Mesenchymal stem cell (in vitro differentiated cells and primary cell): ENCODE data around the gene PAGE2B.
"Not testable (repeated sequence)": the region's sequence is repeated elsewhere in the genome, so short reads cannot be mapped to it uniquely, and the experiment has no call there.

ENCODE experiments used
- DNase-seq: peaks from one replicate; pipeline ENCODE4 v3.0.0-alpha.2; 2013
- H2AFZ ChIP-seq: one replicate; pipeline ENCODE4 v1.6.1; 2013; ENCODE audit warnings: low read depth, mild to moderate bottlenecking, control low read depth, inconsistent platforms, low read length, moderate library complexity
- H2AK5ac ChIP-seq: 2 replicates; pipeline ENCODE4 v1.6.1; 2013; ENCODE audit warnings: low read length, moderate library complexity, mild to moderate bottlenecking, inconsistent platforms; ENCODE audit not compliant: severe bottlenecking
- H2BK120ac ChIP-seq: one replicate; pipeline ENCODE4 v1.6.1; 2013; ENCODE audit warnings: low read depth, mild to moderate bottlenecking, inconsistent platforms, low read length, moderate library complexity
- H2BK12ac ChIP-seq, 2 experiments: one replicate each; pipeline ENCODE4 v1.6.1; 2013; ENCODE audit warnings: inconsistent platforms in 2 of 2, low read length in 2 of 2, mild to moderate bottlenecking in 2 of 2, moderate library complexity in 2 of 2, control low read depth in 1 of 2
- H2BK15ac ChIP-seq: one replicate; pipeline ENCODE4 v1.6.1; 2013; ENCODE audit warnings: mild to moderate bottlenecking, low read depth, inconsistent platforms; ENCODE audit not compliant: poor library complexity, severe bottlenecking
- H2BK5ac ChIP-seq: 2 replicates; pipeline ENCODE4 v1.6.1; 2013; ENCODE audit warnings: low read depth, mild to moderate bottlenecking, low read length, control low read depth, inconsistent platforms; ENCODE audit not compliant: poor library complexity, severe bottlenecking
- H3K14ac ChIP-seq, 2 experiments: one replicate each; pipeline ENCODE4 v1.6.1; 2013; ENCODE audit warnings: inconsistent platforms in 2 of 2, low read length in 2 of 2, control low read depth in 1 of 2, mild to moderate bottlenecking in 1 of 2, moderate library complexity in 1 of 2
- H3K18ac ChIP-seq, 2 experiments: one replicate each; pipeline ENCODE4 v1.6.1; 2013; ENCODE audit warnings: inconsistent platforms in 2 of 2, low read length in 2 of 2, control low read depth in 1 of 2, low read depth in 1 of 2, mild to moderate bottlenecking in 1 of 2
- H3K23ac ChIP-seq, 2 experiments: one replicate each; pipeline ENCODE4 v1.6.1; 2013; ENCODE audit warnings: inconsistent platforms in 2 of 2, low read length in 2 of 2, mild to moderate bottlenecking in 2 of 2, moderate library complexity in 2 of 2, control low read depth in 1 of 2
- H3K27ac ChIP-seq: 2 replicates; pipeline ENCODE4 v1.5.1; 2013; ENCODE audit warnings: mild to moderate bottlenecking, moderate library complexity, low read length, control low read depth, inconsistent platforms; ENCODE audit not compliant: poor library complexity, severe bottlenecking
- H3K27me3 ChIP-seq, 2 experiments: 2 replicates each; pipeline versions ENCODE4 v1.6.1 to v1.7.0; 2013; ENCODE audit warnings: low read length in 2 of 2, mild to moderate bottlenecking in 2 of 2, moderate library complexity in 2 of 2, control low read depth in 1 of 2, inconsistent platforms in 1 of 2; ENCODE audit not compliant: control insufficient read depth in 1 of 2, insufficient read depth in 1 of 2
- H3K36me3 ChIP-seq, 2 experiments: 2 replicates each; pipeline versions ENCODE4 v1.6.1 to v1.7.0; 2013; ENCODE audit warnings: low read length in 2 of 2, control low read depth in 1 of 2, inconsistent platforms in 1 of 2, low read depth in 1 of 2, mild to moderate bottlenecking in 1 of 2; ENCODE audit not compliant: insufficient read depth in 2 of 2, control insufficient read depth in 1 of 2
- H3K4ac ChIP-seq, 2 experiments: one replicate each; pipeline ENCODE4 v1.6.1; 2013; ENCODE audit warnings: inconsistent platforms in 2 of 2, low read length in 2 of 2, mild to moderate bottlenecking in 2 of 2, moderate library complexity in 2 of 2, control low read depth in 1 of 2, low read depth in 1 of 2
- H3K4me1 ChIP-seq: 2 replicates; pipeline ENCODE4 v1.6.1; 2013; ENCODE audit warnings: low read depth, low read length, control low read depth; ENCODE audit not compliant: control insufficient read depth, insufficient read depth
- H3K4me2 ChIP-seq: 2 replicates; pipeline ENCODE4 v1.6.1; 2013; ENCODE audit warnings: low read length, mild to moderate bottlenecking, inconsistent platforms; ENCODE audit not compliant: poor library complexity, severe bottlenecking
- H3K4me3 ChIP-seq, 2 experiments: 2 replicates each; pipeline versions ENCODE4 v1.5.1 to v1.7.0; 2013; ENCODE audit warnings: low read length in 2 of 2, mild to moderate bottlenecking in 2 of 2, control low read depth in 1 of 2, low read depth in 1 of 2; ENCODE audit not compliant: insufficient read depth in 1 of 2
- H3K79me1 ChIP-seq: replicated peaks from 2 replicates; pipeline ENCODE4 v1.6.1; 2013; ENCODE audit warnings: mild to moderate bottlenecking, control low read depth, low read length, inconsistent platforms; ENCODE audit not compliant: poor library complexity, severe bottlenecking
- H3K9ac ChIP-seq: 2 replicates; pipeline ENCODE4 v1.7.0; 2013; ENCODE audit warnings: mild to moderate bottlenecking, low read length, moderate library complexity
- H3K9me3 ChIP-seq: 2 replicates; pipeline ENCODE4 v1.7.0; 2013; ENCODE audit warnings: mild to moderate bottlenecking, low read length; ENCODE audit not compliant: control insufficient read depth
- H4K8ac ChIP-seq: one replicate; pipeline ENCODE4 v1.6.1; 2013; ENCODE audit warnings: inconsistent platforms, mild to moderate bottlenecking, low read length, moderate library complexity
- H4K91ac ChIP-seq: one replicate; pipeline ENCODE4 v1.6.1; 2013; ENCODE audit warnings: mild to moderate bottlenecking, low read length, inconsistent platforms
- WGBS: methylation state at CpG from one replicate; pipeline ENCODE4 v1.1.7; 2013; ENCODE audit warnings: mixed read lengths; 5-methylcytosine and 5-hydroxymethylcytosine counted together

PAGE2B gene

DNA sequence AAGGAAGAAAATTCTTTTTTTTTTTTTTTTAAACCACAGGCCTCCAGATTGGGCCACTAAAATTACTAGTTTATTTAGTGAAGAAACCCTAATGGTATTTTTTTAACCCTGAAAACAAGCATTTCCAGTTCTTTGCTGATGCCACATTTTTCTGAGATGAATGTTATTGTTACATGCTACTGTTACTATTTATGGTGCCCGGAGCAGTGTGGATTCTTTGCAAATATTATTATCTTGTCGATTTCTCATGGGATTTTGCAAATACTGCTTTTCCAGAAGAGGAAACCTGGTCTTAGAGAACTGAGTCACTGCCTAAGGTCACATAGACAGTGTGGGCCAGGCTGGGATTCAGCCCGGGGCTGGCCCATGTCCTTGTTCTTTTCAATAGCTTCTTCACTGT, 35.4 kb upstream of the PAGE2B start:
- 28% methylated on average over 2 of the region's 3 CpGs for WGBS

DNA sequence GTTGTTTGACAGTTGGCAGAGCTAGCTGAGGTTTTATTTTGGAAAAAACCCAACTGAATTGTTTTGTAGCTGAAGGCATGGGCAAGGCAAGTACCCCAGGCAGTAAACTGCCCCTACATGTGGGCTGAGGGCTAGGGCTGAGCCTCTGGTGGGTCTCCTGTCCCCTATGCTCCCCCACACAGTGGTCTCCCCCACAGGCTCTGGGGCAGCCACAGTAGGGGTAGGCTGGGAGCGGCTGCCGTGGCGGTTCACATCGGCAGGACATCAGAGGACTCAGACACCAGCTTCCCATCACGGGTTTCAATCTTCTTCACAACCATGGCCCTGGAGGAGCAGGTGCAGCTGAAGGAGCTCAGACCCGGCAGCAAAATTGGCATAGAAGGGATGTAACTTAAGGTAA, 33.3 kb upstream of the PAGE2B start:
- Histone ChIP-seq H2BK5ac (no peak overlapping the region), H3K36me3 (no peaks in the 10 kb centered on the region), H3K9ac (no peak overlapping the region), H3K9me3 (no peaks in the 10 kb centered on the region), H3K4me2 (no peak overlapping the region), H2BK15ac (no peak overlapping the region), H3K4ac (no peak overlapping the region), H3K27me3 (peaks cover 0 to 4% of the 10 kb centered on the region in 2 experiments), H3K4me3 (no peak overlapping the region), H3K18ac (no peak overlapping the region), H3K79me1 (no peaks in the 10 kb centered on the region), H3K14ac (no peak overlapping the region), H2AFZ (no peak overlapping the region), H3K27ac (no peak overlapping the region), H2BK12ac (no peak overlapping the region), H3K23ac (no peak overlapping the region), H4K91ac (no peak overlapping the region), H4K8ac (no peak overlapping the region), H3K4me1 (no peaks in the 10 kb centered on the region), H2AK5ac (no peak overlapping the region), H2BK120ac (no peak overlapping the region)
- no peak for DNase-seq
- 100% methylated on average over 1 of the region's 6 CpGs for WGBS

More for the DNA sequence above, 35.4 kb upstream of the PAGE2B start:
- H3K4me1 ChIP-seq: no peaks in the 10 kb centered on the region
- H3K9ac ChIP-seq: no peak overlapping the region
- H3K18ac ChIP-seq: no peak overlapping the region
- H3K27me3 ChIP-seq: peaks cover 0 to 4% of the 10 kb centered on the region in 2 experiments
- no peak overlapping the region for H3K23ac ChIP-seq
- H3K4me2 ChIP-seq: no peak overlapping the region
- H3K27ac ChIP-seq: no peak overlapping the region
- no peak overlapping the region for H2BK5ac ChIP-seq
- no peaks in the 10 kb centered on the region for H3K79me1 ChIP-seq
- H3K9me3 ChIP-seq: peaks cover 7% of the 10 kb centered on the region
- no peak overlapping the region for H2BK12ac ChIP-seq
- H4K91ac ChIP-seq: no peak overlapping the region
- no peak overlapping the region for H3K14ac ChIP-seq
- no peak overlapping the region for H4K8ac ChIP-seq
- H2AK5ac ChIP-seq: no peak overlapping the region
- no peak overlapping the region for H3K4ac ChIP-seq
- no peaks in the 10 kb centered on the region for H3K36me3 ChIP-seq
- no peak overlapping the region for H2BK120ac ChIP-seq
- H2AFZ ChIP-seq: no peak overlapping the region
- no peak overlapping the region for H3K4me3 ChIP-seq
- H2BK15ac ChIP-seq: no peak overlapping the region
- DNase-seq: peak; percentile 50

DNA sequence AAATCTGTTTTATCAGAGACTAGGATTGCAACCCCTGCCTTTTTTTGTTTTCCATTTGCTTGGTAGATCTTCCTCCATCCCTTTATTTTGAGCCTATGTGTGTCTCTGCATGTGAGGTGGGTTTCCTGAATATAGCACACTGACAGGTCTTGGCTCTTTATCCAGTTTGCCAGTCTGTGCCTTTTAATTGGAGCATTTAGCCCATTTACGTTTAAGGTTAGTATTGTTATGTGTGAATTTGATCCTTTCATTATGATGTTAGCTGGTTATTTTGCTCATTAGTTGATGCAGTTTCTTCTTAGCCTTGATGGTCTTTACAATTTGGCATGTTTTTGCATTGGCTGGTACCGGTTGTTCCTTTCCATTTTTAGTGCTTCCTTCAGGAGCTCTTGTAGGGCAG, 24.2 kb upstream of the PAGE2B start:
- H2BK12ac ChIP-seq, H2AK5ac ChIP-seq, H3K36me3 ChIP-seq, H3K27ac ChIP-seq, DNase-seq, H3K79me1 ChIP-seq, H3K4me3 ChIP-seq, H2BK15ac ChIP-seq, H3K27me3 ChIP-seq, H4K8ac ChIP-seq, H3K23ac ChIP-seq, H3K4me2 ChIP-seq, H2BK120ac ChIP-seq, H3K4me1 ChIP-seq, H3K9ac ChIP-seq, H3K9me3 ChIP-seq, H2AFZ ChIP-seq, H3K18ac ChIP-seq, H4K91ac ChIP-seq, H3K4ac ChIP-seq, H2BK5ac ChIP-seq, H3K14ac ChIP-seq: not testable (repeated sequence)
- WGBS: 89% methylated on average over 1 of the region's 2 CpGs

DNA sequence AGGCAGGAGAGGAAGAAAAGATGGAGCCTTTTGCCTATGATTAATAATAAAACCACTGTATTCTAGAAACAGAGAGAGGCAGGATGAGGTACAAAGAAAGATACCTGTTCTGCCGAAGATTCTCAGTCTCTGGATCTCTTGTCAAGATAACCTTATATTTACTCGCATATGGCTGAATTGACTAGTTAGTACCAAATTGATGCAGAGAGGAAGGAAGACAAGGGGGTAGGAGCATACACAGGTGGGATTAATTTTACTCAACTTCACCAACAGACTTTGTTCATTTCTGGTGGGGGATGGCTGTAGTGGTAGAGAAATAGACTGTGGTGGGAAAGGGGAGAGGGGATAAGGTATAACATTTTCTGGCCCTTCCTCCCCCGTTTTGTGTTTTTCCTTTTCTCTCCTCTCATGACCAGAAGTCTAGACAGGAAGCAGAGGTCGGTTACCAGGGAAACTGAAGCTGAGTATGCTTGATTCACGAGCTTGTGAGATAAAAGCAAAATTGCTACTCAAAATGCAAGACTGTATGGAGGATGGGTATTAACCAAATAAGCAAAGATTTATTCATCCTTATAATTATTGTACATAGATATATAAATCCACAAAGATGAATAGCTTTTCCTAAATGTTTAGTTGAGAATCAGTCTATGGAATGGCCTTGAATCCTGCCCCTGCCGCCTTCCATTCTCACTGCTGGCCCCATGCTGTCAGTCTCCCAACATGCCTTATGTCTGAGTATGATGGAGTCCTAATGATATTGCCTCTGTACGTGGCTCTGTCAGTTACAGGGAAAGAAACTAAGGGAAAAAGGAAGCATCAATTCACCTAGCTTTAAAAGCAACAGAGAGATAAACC, 17.8 kb upstream of the PAGE2B start:
- Histone ChIP-seq H3K27me3 (peaks cover 0 to 10% of the 10 kb centered on the region in 2 experiments), H2AK5ac (no peak overlapping the region), H3K79me1 (no peaks in the 10 kb centered on the region), H3K4me1 (no peaks in the 10 kb centered on the region), H2AFZ (no peak overlapping the region), H2BK15ac (no peak overlapping the region), H3K23ac (no peak overlapping the region), H3K27ac (no peak overlapping the region), H3K9me3 (no peaks in the 10 kb centered on the region), H3K4ac (no peak overlapping the region), H2BK5ac (no peak overlapping the region), H3K14ac (no peak overlapping the region), H3K36me3 (no peaks in the 10 kb centered on the region), H4K8ac (no peak overlapping the region), H3K9ac (no peak overlapping the region), H4K91ac (no peak overlapping the region), H3K4me3 (no peak overlapping the region), H3K18ac (no peak overlapping the region), H3K4me2 (no peak overlapping the region), H2BK120ac (no peak overlapping the region), H2BK12ac (no peak overlapping the region)
- peak; percentile 60 for DNase-seq
- 100% methylated on average over 1 of the region's 7 CpGs for WGBS
